GM12891 (cell line): ENCODE data around the gene COX7A2.

Source experiments
- DNase-seq: peaks from one replicate; pipeline ENCODE4 v3.0.0; 2011; ENCODE audit warnings: low spot score; ENCODE audit not compliant: insufficient read length
- FAIRE-seq: peaks from 2 replicates; lab custom pipeline; 2011; peaks lifted over from hg19 to GRCh38; lab: Jason Lieb, UNC
- PAX5 ChIP-seq: IDR thresholded peaks from 2 replicates; pipeline ENCODE4 v1.6.1; 2011; ENCODE audit warnings: low read length, moderate library complexity, mild to moderate bottlenecking; ENCODE audit not compliant: insufficient read depth, severe bottlenecking
- POLR2A ChIP-seq: IDR thresholded peaks from 2 replicates; pipeline ENCODE4 v1.6.1; 2011; ENCODE audit warnings: low read depth, low read length, control low read depth
- POLR2AphosphoS5 ChIP-seq: IDR thresholded peaks from 2 replicates; pipeline ENCODE4 v1.6.1; 2011; ENCODE audit warnings: low read depth, low read length, control low read depth
- POU2F2 ChIP-seq: IDR thresholded peaks from 2 replicates; pipeline ENCODE4 v1.6.1; 2011; ENCODE audit warnings: low read depth, mild to moderate bottlenecking, control low read depth, low read length, moderate library complexity
- SPI1 ChIP-seq: IDR thresholded peaks from 2 replicates; pipeline ENCODE4 v1.6.1; 2011; ENCODE audit warnings: low read depth, low read length, control low read depth
- TAF1 ChIP-seq: IDR thresholded peaks from 2 replicates; pipeline ENCODE4 v1.6.1; 2011; ENCODE audit warnings: low read depth, low read length, control low read depth

Gene COX7A2

GRCh38 chr6:75224303-75224926, 19.2 kb downstream of the COX7A2 start:
- FAIRE-seq (no peak), DNase-seq (no peak)
- TF ChIP-seq SPI1: no peak
- TF ChIP-seq POU2F2: no peak
- TF ChIP-seq POLR2A: no peak
- TF ChIP-seq PAX5: no peak
- no peak for TF ChIP-seq TAF1
- TF ChIP-seq POLR2AphosphoS5: no peak

DNA sequence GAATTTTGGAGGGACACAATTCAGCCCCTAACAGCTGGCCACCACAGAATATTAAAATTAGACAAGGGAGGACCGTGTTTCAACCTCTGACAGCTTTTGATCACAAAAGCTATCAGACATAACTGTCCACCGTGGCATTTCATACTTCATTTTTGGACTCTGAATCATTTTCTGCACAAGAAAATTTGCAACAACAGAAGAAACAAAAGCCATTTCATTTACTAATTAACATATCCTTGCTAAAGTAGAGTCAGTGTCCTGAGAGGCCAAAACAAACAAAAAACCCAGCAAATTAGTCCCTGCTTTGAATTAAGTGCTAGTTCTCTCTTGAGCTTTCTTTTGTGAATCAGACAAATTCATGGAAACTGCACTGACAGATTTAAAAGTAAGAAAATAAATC, 20.2 kb downstream of the COX7A2 start:
- DNase-seq: no peak
- FAIRE-seq: no peak
- no peak for TF ChIP-seq POLR2AphosphoS5
- no peak for TF ChIP-seq POLR2A
- no peak for TF ChIP-seq TAF1
- no peak for TF ChIP-seq PAX5
- no peak for TF ChIP-seq POU2F2
- no peak for TF ChIP-seq SPI1

DNA sequence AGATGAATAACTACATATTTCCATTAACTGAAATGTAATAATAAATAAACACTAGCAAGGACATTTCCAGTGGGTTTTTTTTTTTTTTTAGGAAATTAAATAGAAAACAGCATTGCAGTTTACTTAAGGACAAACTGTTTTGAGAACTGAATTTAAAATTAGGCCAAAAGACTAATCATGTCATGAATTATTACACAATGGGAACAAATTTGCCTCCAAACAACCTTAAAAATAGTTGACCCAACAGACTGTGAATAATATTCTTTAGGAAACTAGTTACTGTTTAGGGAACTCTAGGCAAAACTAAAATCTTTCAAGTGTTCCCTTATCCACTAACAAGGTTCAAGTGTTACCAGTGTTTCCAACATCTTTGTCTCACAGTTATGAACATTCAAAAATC, 21.3 kb downstream of the COX7A2 start:
- DNase-seq (no peak), FAIRE-seq (no peak)

DNA sequence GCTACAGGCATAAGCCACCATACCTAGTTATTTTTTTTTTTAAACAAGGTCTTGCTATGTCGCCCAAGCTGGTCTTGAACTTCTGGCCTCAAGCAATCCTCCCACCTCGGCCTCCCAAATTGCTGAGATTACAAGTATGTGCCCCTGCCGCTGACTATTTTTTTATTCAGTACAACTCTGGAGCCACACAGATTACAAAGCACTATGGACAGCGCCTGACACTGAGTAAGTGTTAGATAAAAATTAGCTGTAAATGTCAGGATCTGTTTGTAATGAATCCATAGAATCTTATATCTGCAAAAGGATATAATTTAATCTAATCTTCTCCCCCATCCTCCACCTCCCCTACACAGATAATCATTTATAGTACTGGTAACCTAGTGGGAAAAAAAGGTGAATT, 22.5 kb downstream of the COX7A2 start:
- TF ChIP-seq PAX5 (no peak), POLR2AphosphoS5 (no peak), TAF1 (no peak), SPI1 (no peak), POLR2A (no peak), POU2F2 (no peak)
- no peak for FAIRE-seq
- no peak for DNase-seq

More for the DNA sequence above, 21.3 kb downstream of the COX7A2 start:
- no peak for TF ChIP-seq POLR2AphosphoS5
- TF ChIP-seq SPI1: no peak
- no peak for TF ChIP-seq POU2F2
- TF ChIP-seq PAX5: no peak
- no peak for TF ChIP-seq TAF1
- no peak for TF ChIP-seq POLR2A

DNA sequence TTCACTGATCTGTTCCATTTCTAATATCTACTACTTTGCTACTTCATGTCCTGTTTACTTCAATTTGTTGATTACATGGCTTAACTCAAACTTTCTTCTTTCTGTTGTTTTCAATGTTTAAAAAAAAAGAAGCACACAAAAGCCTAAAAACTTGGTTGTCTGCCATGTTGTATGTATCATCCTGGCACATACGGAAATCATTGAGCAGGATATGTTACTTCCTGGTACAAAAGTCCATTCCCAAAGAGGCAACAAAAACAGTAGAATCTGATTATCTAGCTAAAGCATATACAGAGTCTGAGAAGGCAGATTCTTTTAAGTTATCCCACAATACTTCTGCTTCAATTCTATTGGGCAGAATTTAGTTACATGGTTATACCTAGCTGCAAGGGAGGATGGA, 23.2 kb downstream of the COX7A2 start:
- DNase-seq: no peak
- FAIRE-seq: no peak
- TF ChIP-seq PAX5 (no peak), POLR2AphosphoS5 (no peak), POLR2A (no peak), SPI1 (no peak), TAF1 (no peak), POU2F2 (no peak)

GRCh38 chr6:75219263-75219662, 24.3 kb downstream of the COX7A2 start:
- DNase-seq: no peak
- FAIRE-seq: no peak
- TF ChIP-seq SPI1 (no peak), PAX5 (no peak), POU2F2 (no peak), TAF1 (no peak), POLR2AphosphoS5 (no peak), POLR2A (no peak)

DNA sequence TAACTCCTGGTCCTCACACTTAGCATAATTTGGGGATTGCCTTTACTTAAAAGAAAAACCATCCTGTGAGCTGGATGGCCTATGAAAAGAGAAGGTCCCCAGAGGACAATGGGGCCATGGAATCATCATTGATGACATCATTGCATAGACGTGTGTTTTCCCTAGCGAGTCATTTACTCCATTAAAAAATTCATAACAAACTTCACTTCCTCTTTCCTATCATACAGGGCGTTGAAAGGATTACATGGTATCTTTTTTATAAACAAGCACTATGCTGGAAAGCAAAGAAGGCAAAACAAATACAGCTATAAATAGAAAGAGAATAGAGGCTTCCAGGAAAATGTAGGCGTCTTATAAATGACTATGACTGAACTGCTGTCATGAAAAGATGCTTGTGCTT, 26.4 kb downstream of the COX7A2 start:
- no peak for DNase-seq

DNA sequence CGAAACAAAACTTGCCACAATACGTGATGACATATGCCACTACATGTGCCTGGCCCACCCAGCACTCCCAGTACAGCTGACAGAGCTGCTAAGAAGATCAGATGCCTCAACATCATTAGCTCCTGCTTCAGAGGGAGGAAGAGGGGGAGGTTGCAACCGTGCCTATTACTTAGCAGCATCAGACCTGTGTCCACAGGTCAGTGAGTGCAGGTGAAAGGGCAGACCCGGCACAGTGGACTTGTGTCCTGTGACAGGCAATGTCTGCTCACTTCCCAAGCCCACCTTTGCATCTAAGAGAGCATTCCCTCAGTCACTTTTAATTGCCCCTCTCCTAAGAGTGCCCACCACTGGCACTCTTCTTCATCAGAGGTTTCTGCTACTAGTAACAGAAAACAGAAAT, 28.3 kb downstream of the COX7A2 start:
- TF ChIP-seq POLR2AphosphoS5: no peak
- no peak for TF ChIP-seq TAF1
- TF ChIP-seq PAX5: no peak
- TF ChIP-seq SPI1: no peak
- no peak for TF ChIP-seq POLR2A
- TF ChIP-seq POU2F2: no peak
- no peak for DNase-seq
- FAIRE-seq: no peak

More for the DNA sequence above, 26.4 kb downstream of the COX7A2 start:
- FAIRE-seq: no peak
- no peak for TF ChIP-seq POLR2AphosphoS5
- no peak for TF ChIP-seq POU2F2
- peak; percentile 72 for TF ChIP-seq SPI1

- DNase-seq (no peak), FAIRE-seq (no peak)
- no peak for TF ChIP-seq POU2F2
- no peak for TF ChIP-seq TAF1
- no peak for TF ChIP-seq SPI1
- no peak for TF ChIP-seq POLR2AphosphoS5
- no peak for TF ChIP-seq POLR2A
- no peak for TF ChIP-seq PAX5
Observed at GRCh38 chr6:75213732-75214131, 29.9 kb downstream of the COX7A2 start.
